Liver (tissue), 9 donors: ENCODE measurements around the gene ACOXL. TPM values are rescaled to one million over a fixed set of nuclear protein-coding genes. Genes with fewer than 3 reads are reported as not detected.

Experiments used
- DNase-seq: peaks from one replicate; pipeline ENCODE4 v3.0.0-alpha.2; 2017; ENCODE audit warnings: low spot score
- H3K27ac ChIP-seq, 2 donors: one replicate each; pipeline ENCODE4 v1.7.0; 2013; ENCODE audit warnings: inconsistent platforms in 2 of 2, low read length in 2 of 2, control low read depth in 1 of 2, low read depth in 1 of 2, mild to moderate bottlenecking in 1 of 2
- H3K27me3 ChIP-seq, 4 donors: one replicate each; pipeline versions ENCODE4 v1.6.1 to v1.7.0; 2013; ENCODE audit warnings: low read length in 3 of 4, inconsistent platforms in 1 of 4, mild to moderate bottlenecking in 1 of 4, moderate library complexity in 1 of 4; ENCODE audit not compliant: control insufficient read depth in 4 of 4, insufficient read depth in 4 of 4
- H3K36me3 ChIP-seq, 4 donors: one replicate each; pipeline versions ENCODE4 v1.6.1 to v1.7.0; 2013; ENCODE audit warnings: low read length in 3 of 4, mild to moderate bottlenecking in 3 of 4, low read depth in 1 of 4, moderate library complexity in 1 of 4; ENCODE audit not compliant: control insufficient read depth in 4 of 4, insufficient read depth in 3 of 4
- H3K4me1 ChIP-seq, 4 donors: one replicate each; pipeline versions ENCODE4 v1.6.1 to v1.7.0; 2013; ENCODE audit warnings: low read length in 3 of 4, mild to moderate bottlenecking in 3 of 4, moderate library complexity in 1 of 4; ENCODE audit not compliant: control insufficient read depth in 4 of 4, insufficient read depth in 4 of 4
- H3K4me3 ChIP-seq, 3 donors: one replicate each; pipeline versions ENCODE4 v1.6.1 to v1.7.0; 2013; ENCODE audit warnings: low read length in 3 of 3, control low read depth in 1 of 3, low read depth in 1 of 3, mild to moderate bottlenecking in 1 of 3
- H3K9ac ChIP-seq, 2 donors: one replicate each; pipeline ENCODE4 v1.7.0; 2013; ENCODE audit warnings: low read length in 2 of 2, mild to moderate bottlenecking in 2 of 2, moderate library complexity in 2 of 2, control low read depth in 1 of 2, low read depth in 1 of 2
- H3K9me3 ChIP-seq, 4 donors: one replicate each; pipeline versions ENCODE4 v1.6.1 to v1.7.0; 2013; ENCODE audit warnings: low read length in 3 of 4; ENCODE audit not compliant: control insufficient read depth in 4 of 4
- EGR1 ChIP-seq, 2 donors: IDR thresholded peaks; 2 replicates each; pipeline ENCODE4 v1.6.1; 2016 to 2018; ENCODE audit warnings: antibody characterized with exemption in 2 of 2, low read depth in 2 of 2
- FOXA1 ChIP-seq: IDR thresholded peaks from 2 replicates; pipeline ENCODE4 v1.6.1; 2016; ENCODE audit warnings: antibody characterized with exemption
- FOXA2 ChIP-seq: IDR thresholded peaks from 2 replicates; pipeline ENCODE4 v1.6.1; 2016; ENCODE audit warnings: antibody characterized with exemption
- GABPA ChIP-seq, 2 donors: IDR thresholded peaks in 1 of 2; conservative IDR thresholded peaks in 1 of 2; 2 replicates each; pipeline ENCODE4 v1.6.1; 2016; ENCODE audit warnings: antibody characterized with exemption in 2 of 2, mild to moderate bottlenecking in 1 of 2, moderate library complexity in 1 of 2
- HNF4A ChIP-seq, 2 donors: conservative IDR thresholded peaks; 2 replicates each; pipeline ENCODE4 v1.6.1; 2016; ENCODE audit warnings: antibody characterized with exemption in 2 of 2, mild to moderate bottlenecking in 2 of 2
- JUND ChIP-seq, 2 donors: IDR thresholded peaks; 2 replicates each; pipeline ENCODE4 v1.6.1; 2016; ENCODE audit warnings: antibody characterized with exemption in 2 of 2
- NR2F2 ChIP-seq: IDR thresholded peaks from 2 replicates; pipeline ENCODE4 v1.6.1; 2016; ENCODE audit warnings: antibody characterized with exemption
- RAD21 ChIP-seq, 2 donors: IDR thresholded peaks; 2 replicates each; pipeline ENCODE4 v1.6.1; 2016; ENCODE audit warnings: antibody characterized with exemption in 2 of 2, mild to moderate bottlenecking in 2 of 2
- RXRA ChIP-seq, 2 donors: IDR thresholded peaks; 2 replicates each; pipeline ENCODE4 v1.6.1; 2017 to 2018; ENCODE audit warnings: antibody characterized with exemption in 2 of 2, mild to moderate bottlenecking in 1 of 2
- SP1 ChIP-seq: IDR thresholded peaks from 2 replicates; pipeline ENCODE4 v1.6.1; 2018; ENCODE audit warnings: antibody characterized with exemption, mild to moderate bottlenecking
- TAF1 ChIP-seq: conservative IDR thresholded peaks from 2 replicates; pipeline ENCODE4 v1.6.1; 2016; ENCODE audit warnings: antibody characterized with exemption, mild to moderate bottlenecking
- YY1 ChIP-seq: IDR thresholded peaks from 2 replicates; pipeline ENCODE4 v1.6.1; 2016; ENCODE audit warnings: antibody characterized with exemption, mild to moderate bottlenecking
- WGBS: extraction: QIAGEN DNeasy Blood & Tissue Kit; methylation state at CpG from one replicate; pipeline ENCODE4 v1.1.7; 2013; 5-methylcytosine and 5-hydroxymethylcytosine counted together
- polyA plus RNA-seq, 2 donors: library from polyadenylated mRNA; stranded (reverse) in 1 of 2; unstranded in 1 of 2; fragments of 200-250 nt in 1 of 2; fragments of >200 nt in 1 of 2; fragmentation: Nextera tagmentation in 1 of 2; extraction: Ambion mirVana in 1 of 2; gene quantifications; one replicate each; pipeline versions ENCODE4 v1.2.1 to v1.2.3, GENCODE V29; 2013 to 2015
- total RNA-seq, 2 donors: library from RNA; depleted of rRNA; stranded (reverse); fragments of >200 nt; gene quantifications; one replicate each; pipeline ENCODE4 v1.2.3, GENCODE V29; 2014
- TF ChIP-seq, protein P1 (sequence below): IDR thresholded peaks from 2 replicates; pipeline ENCODE4 v1.6.1; 2016; ENCODE audit warnings: antibody characterized with exemption, mild to moderate bottlenecking
- TF ChIP-seq, protein P2 (sequence below): IDR thresholded peaks from 2 replicates; pipeline ENCODE4 v1.6.1; 2016; ENCODE audit warnings: antibody characterized with exemption
- TF ChIP-seq, protein P3 (sequence below): fragments of 150-350 bp; IDR thresholded peaks from 2 replicates; pipeline ENCODE4 v1.5.1; 2017; ENCODE audit warnings: improper control_type of control experiment, low read depth, low read length; ENCODE audit not compliant: missing input control
- TF ChIP-seq, protein P4 (sequence below): IDR thresholded peaks from 2 replicates; pipeline ENCODE4 v1.6.1; 2016; ENCODE audit warnings: antibody characterized with exemption
- TF ChIP-seq, protein P5 (sequence below): IDR thresholded peaks from 2 replicates; pipeline ENCODE4 v1.6.1; 2016; ENCODE audit warnings: antibody characterized with exemption
- donor health status: healthy.
- donor health status: healthy.
- donor health status: healthy.
- donor health status: healthy.
- donor health status: healthy.

ACOXL gene
- total and polyA plus RNA-seq, 4 donors: 0.07 TPM; not detected in 3

DNA sequence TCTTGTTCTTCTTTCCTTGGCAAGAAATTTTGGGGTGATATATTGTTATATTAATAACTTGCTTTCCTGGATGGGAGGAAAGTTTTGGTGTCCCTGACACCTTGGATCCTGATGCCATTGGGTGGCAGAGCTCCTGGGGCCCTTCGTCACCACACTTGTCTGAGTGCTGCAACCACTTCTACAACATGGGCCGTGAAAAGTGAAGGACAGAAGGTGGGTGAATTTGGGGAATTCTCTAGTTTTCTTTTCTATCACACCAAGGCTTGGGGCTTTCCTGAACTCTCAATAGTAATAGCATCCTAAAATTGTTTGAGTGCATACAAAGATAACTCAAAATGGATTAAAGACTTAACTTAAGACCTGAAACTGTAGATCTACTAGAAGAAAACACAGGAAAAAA is 10.0 kb downstream of the ACOXL start:
- no peak overlapping the region for H3K4me3 ChIP-seq
- H3K9me3 ChIP-seq: peaks cover 0 to 2% (median 0%) of the 10 kb centered on the region in 4 donors
- H3K27me3 ChIP-seq: peaks cover 0 to 3% (median 0%) of the 10 kb centered on the region in 4 donors
- 87% methylated on average over 2 of the region's 2 CpGs for WGBS
- no peaks in the 10 kb centered on the region for H3K4me1 ChIP-seq
- no peak for DNase-seq
- no peak for TF ChIP-seq HNF4A (conservative IDR thresholded peaks at IDR 0.05)
- TF ChIP-seq RAD21 (IDR thresholded peaks at IDR 0.05): no peak
- TF ChIP-seq RXRA (IDR thresholded peaks at IDR 0.05): no peak
- TF ChIP-seq, protein P1, sequence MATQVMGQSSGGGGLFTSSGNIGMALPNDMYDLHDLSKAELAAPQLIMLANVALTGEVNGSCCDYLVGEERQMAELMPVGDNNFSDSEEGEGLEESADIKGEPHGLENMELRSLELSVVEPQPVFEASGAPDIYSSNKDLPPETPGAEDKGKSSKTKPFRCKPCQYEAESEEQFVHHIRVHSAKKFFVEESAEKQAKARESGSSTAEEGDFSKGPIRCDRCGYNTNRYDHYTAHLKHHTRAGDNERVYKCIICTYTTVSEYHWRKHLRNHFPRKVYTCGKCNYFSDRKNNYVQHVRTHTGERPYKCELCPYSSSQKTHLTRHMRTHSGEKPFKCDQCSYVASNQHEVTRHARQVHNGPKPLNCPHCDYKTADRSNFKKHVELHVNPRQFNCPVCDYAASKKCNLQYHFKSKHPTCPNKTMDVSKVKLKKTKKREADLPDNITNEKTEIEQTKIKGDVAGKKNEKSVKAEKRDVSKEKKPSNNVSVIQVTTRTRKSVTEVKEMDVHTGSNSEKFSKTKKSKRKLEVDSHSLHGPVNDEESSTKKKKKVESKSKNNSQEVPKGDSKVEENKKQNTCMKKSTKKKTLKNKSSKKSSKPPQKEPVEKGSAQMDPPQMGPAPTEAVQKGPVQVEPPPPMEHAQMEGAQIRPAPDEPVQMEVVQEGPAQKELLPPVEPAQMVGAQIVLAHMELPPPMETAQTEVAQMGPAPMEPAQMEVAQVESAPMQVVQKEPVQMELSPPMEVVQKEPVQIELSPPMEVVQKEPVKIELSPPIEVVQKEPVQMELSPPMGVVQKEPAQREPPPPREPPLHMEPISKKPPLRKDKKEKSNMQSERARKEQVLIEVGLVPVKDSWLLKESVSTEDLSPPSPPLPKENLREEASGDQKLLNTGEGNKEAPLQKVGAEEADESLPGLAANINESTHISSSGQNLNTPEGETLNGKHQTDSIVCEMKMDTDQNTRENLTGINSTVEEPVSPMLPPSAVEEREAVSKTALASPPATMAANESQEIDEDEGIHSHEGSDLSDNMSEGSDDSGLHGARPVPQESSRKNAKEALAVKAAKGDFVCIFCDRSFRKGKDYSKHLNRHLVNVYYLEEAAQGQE: no peak
- no peak for TF ChIP-seq FOXA1
- TF ChIP-seq, protein P2, sequence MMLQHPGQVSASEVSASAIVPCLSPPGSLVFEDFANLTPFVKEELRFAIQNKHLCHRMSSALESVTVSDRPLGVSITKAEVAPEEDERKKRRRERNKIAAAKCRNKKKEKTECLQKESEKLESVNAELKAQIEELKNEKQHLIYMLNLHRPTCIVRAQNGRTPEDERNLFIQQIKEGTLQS: no peak
- no peak for TF ChIP-seq YY1
- TF ChIP-seq, protein P3, sequence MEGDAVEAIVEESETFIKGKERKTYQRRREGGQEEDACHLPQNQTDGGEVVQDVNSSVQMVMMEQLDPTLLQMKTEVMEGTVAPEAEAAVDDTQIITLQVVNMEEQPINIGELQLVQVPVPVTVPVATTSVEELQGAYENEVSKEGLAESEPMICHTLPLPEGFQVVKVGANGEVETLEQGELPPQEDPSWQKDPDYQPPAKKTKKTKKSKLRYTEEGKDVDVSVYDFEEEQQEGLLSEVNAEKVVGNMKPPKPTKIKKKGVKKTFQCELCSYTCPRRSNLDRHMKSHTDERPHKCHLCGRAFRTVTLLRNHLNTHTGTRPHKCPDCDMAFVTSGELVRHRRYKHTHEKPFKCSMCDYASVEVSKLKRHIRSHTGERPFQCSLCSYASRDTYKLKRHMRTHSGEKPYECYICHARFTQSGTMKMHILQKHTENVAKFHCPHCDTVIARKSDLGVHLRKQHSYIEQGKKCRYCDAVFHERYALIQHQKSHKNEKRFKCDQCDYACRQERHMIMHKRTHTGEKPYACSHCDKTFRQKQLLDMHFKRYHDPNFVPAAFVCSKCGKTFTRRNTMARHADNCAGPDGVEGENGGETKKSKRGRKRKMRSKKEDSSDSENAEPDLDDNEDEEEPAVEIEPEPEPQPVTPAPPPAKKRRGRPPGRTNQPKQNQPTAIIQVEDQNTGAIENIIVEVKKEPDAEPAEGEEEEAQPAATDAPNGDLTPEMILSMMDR: no peak
- no peak for TF ChIP-seq TAF1
- TF ChIP-seq, protein P4, sequence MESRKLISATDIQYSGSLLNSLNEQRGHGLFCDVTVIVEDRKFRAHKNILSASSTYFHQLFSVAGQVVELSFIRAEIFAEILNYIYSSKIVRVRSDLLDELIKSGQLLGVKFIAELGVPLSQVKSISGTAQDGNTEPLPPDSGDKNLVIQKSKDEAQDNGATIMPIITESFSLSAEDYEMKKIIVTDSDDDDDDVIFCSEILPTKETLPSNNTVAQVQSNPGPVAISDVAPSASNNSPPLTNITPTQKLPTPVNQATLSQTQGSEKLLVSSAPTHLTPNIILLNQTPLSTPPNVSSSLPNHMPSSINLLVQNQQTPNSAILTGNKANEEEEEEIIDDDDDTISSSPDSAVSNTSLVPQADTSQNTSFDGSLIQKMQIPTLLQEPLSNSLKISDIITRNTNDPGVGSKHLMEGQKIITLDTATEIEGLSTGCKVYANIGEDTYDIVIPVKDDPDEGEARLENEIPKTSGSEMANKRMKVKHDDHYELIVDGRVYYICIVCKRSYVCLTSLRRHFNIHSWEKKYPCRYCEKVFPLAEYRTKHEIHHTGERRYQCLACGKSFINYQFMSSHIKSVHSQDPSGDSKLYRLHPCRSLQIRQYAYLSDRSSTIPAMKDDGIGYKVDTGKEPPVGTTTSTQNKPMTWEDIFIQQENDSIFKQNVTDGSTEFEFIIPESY: no peak
- TF ChIP-seq EGR1 (IDR thresholded peaks at IDR 0.05; ENCODE audit: low read depth in 2 of 2): no peak
- no peak for TF ChIP-seq JUND (IDR thresholded peaks at IDR 0.05)
- no peak for TF ChIP-seq GABPA (IDR thresholded peaks at IDR 0.05 in 1 of 2, conservative IDR thresholded peaks at IDR 0.05 in 1 of 2)
- no peak for TF ChIP-seq FOXA2
- TF ChIP-seq, protein P5, sequence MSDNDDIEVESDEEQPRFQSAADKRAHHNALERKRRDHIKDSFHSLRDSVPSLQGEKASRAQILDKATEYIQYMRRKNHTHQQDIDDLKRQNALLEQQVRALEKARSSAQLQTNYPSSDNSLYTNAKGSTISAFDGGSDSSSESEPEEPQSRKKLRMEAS: no peak
- TF ChIP-seq NR2F2: no peak
- H3K9ac ChIP-seq: no peak overlapping the region
- no peak overlapping the region for H3K27ac ChIP-seq
- H3K36me3 ChIP-seq: no peaks in the 10 kb centered on the region

DNA sequence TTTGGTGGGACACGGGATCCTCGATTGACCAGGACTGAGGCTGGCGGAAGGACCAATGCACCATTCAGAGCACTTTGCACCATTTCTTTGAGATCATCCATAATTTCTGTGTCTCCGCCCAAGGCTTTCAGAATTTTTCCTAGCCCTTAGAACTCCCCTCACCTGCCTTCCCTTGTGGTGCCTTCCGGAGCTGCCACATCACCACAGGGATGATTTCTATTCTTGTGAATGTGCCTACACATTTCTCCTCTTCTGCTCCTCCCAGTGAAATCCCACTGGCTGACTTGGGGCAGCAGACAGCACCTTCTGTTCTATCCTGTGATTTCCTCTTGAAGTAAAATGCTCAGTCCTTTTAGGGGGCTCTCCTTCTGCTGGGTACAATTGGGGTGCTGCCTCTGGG is 11.2 kb downstream of the ACOXL start:
- TF ChIP-seq YY1: no peak
- TF ChIP-seq, protein P3: no peak
- no peak for TF ChIP-seq SP1
- TF ChIP-seq FOXA1: no peak
- TF ChIP-seq, protein P4: no peak
- H3K27me3 ChIP-seq: peaks cover 0 to 3% (median 0%) of the 10 kb centered on the region in 4 donors
- H3K4me1 ChIP-seq: no peaks in the 10 kb centered on the region
- no peak overlapping the region for H3K27ac ChIP-seq
- DNase-seq: no peak
- 91% methylated on average over 5 of the region's 5 CpGs for WGBS
- H3K4me3 ChIP-seq: no peak overlapping the region
- H3K9ac ChIP-seq: no peak overlapping the region
- H3K9me3 ChIP-seq: peaks cover 0 to 2% (median 0%) of the 10 kb centered on the region in 4 donors
- H3K36me3 ChIP-seq: no peaks in the 10 kb centered on the region
